Spleen (tissue), 11 donors: ENCODE measurements around the gene EXOC6B. TPM values are rescaled to one million over a fixed set of nuclear protein-coding genes. Genes with fewer than 3 reads are reported as not detected.

Source experiments
- DNase-seq: peaks from one replicate; pipeline ENCODE4 v3.0.0-alpha.2; 2020
- H3K27ac ChIP-seq, 8 donors: fragments of 200-600 bp; sonication (generic) in 7 of 8; 1 replicate in 4 of 8; 2 replicates in 4 of 8; pipeline versions ENCODE4 v1.5.0 to v1.8.0; 2016 to 2021; ENCODE audit warnings: inconsistent platforms in 4 of 8, mild to moderate bottlenecking in 4 of 8, moderate library complexity in 1 of 8
- H3K27me3 ChIP-seq, 7 donors: fragments of 200-600 bp; sonication (generic) in 6 of 7; replicated peaks in 1 of 7; 1 replicate in 4 of 7; 2 replicates in 3 of 7; pipeline versions ENCODE4 v1.5.0 to v1.8.0; 2016 to 2021; ENCODE audit warnings: inconsistent platforms in 3 of 7, mild to moderate bottlenecking in 1 of 7
- H3K36me3 ChIP-seq, 6 donors: fragments of 200-600 bp; sonication (generic) in 5 of 6; 1 replicate in 4 of 6; 2 replicates in 2 of 6; pipeline versions ENCODE4 v1.5.0 to v1.8.0; 2016 to 2021; ENCODE audit warnings: inconsistent platforms in 2 of 6
- H3K4me1 ChIP-seq, 6 donors: fragments of 200-600 bp; sonication (generic) in 5 of 6; 1 replicate in 3 of 6; 2 replicates in 3 of 6; pipeline versions ENCODE4 v1.5.0 to v1.8.0; 2016 to 2021; ENCODE audit warnings: inconsistent platforms in 3 of 6
- H3K4me3 ChIP-seq, 8 donors: fragments of 200-600 bp; sonication (generic) in 7 of 8; 1 replicate in 4 of 8; 2 replicates in 4 of 8; pipeline versions ENCODE4 v1.5.0 to v1.8.0; 2016 to 2021; ENCODE audit warnings: inconsistent platforms in 4 of 8, mild to moderate bottlenecking in 4 of 8, moderate library complexity in 2 of 8
- H3K9me3 ChIP-seq, 8 donors: fragments of 200-600 bp; sonication (generic) in 7 of 8; 1 replicate in 4 of 8; 2 replicates in 4 of 8; pipeline versions ENCODE4 v1.5.0 to v1.8.0; 2016 to 2021; ENCODE audit warnings: inconsistent platforms in 4 of 8
- POLR2A ChIP-seq, 3 donors: fragments of 450-650 bp; IDR thresholded peaks; one replicate each; pipeline ENCODE4 v1.5.1; 2017; ENCODE audit warnings: antibody characterized with exemption in 3 of 3, mild to moderate bottlenecking in 1 of 3
- POLR2AphosphoS5 ChIP-seq, 3 donors: sonication (generic); formaldehyde crosslinking; IDR thresholded peaks; one replicate each; pipeline ENCODE4 v1.5.1; 2017; ENCODE audit warnings: antibody characterized with exemption in 3 of 3
- WGBS, 5 donors: extraction: QIAGEN DNeasy Blood & Tissue Kit in 3 of 5; methylation state at CpG; one replicate each; pipeline versions ENCODE4 v1.1.5 to v1.1.7; 2013 to 2018; 5-methylcytosine and 5-hydroxymethylcytosine counted together
- intact Hi-C: fragments of 100-400 bp; cut with DNase I; formaldehyde crosslinking; loops from one replicate; pipeline ENCODE4 v1.15.0; 2023; ENCODE audit warnings: low total_unique reads
- polyA plus RNA-seq, 3 donors: library from polyadenylated mRNA; stranded (reverse); fragments of 200-250 nt; gene quantifications; one replicate each; pipeline ENCODE4 v1.2.1, GENCODE V29; 2013
- total RNA-seq, 7 donors: library from RNA; depleted of rRNA in 3 of 7; stranded (reverse); fragments of >200 nt in 3 of 7; fragmentation: NEBNext Ultra II Directional in 4 of 7; extraction: Animal tissue kit (Norgen Biotek cat#: 25700) in 4 of 7; gene quantifications; one replicate each; pipeline versions ENCODE4 v1.1.0 to v1.2.1, GENCODE V29; 2016 to 2021
- TF ChIP-seq, protein P1 (sequence below), 11 experiments: fragments of 200-600 bp in 7 of 11; fragments of 450-650 bp in 4 of 11; sonication (generic) in 4 of 11; IDR thresholded peaks in 8 of 11; conservative IDR thresholded peaks in 3 of 11; 1 replicate in 7 of 11; 2 replicates in 4 of 11; pipeline versions ENCODE4 v1.4.0 to v1.8.0; 2016 to 2021; ENCODE audit warnings: antibody characterized with exemption in 11 of 11, inconsistent platforms in 4 of 11, mild to moderate bottlenecking in 1 of 11
- donor health status: healthy with polysubstance abuse.
- donor health status: DM: no; HTN: no; CAD: no; lungs with moderate emphysema.
- donor health status: DM: no; HTN: no; CAD: no.
- donor health status: Bipolar disorder and iron deficiency.
- donor health status: healthy.
- donor health status: DM: no; HTN: no; CAD: no.
- donor health status: DM: yes; HTN: yes; CAD: no.

The EXOC6B gene
- total and polyA plus RNA-seq, 10 donors, result 1.0 to 27.9 (median 18.0) TPM

DNA sequence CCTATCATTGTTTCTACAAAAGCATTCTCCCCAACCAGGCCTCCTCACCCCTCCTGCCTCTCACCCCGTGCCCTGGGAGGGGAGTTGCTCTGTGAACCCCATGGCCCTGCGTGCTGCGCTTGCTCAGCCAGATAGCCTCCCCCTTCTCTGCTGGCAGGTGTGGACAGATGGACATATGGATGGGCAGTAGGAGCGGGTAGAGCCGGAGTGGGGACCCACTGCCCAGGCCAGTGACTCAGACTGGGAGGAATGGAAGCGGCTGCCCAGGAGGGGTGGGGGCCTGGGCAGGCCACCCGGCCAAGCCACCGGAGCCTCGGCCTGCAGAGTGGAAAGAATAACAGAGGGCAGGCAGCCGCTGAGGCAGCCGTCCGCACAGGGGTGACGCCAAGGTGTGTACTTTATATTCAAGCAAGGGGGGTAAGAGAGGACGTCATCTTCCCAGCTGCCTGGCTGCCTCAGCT is 686.9 kb downstream of the EXOC6B start:
- no peak overlapping the region for H3K27ac ChIP-seq
- peak; percentile 74 for DNase-seq
- H3K9me3 ChIP-seq, result no peaks in the 10 kb centered on the region
- H3K4me3 ChIP-seq, result no peak overlapping the region
- H3K27me3 ChIP-seq, result peaks cover 0 to 47% (median 17%) of the 10 kb centered on the region in 7 donors
- intact Hi-C loops, result no loop called here
- H3K4me1 ChIP-seq, result peaks cover 3 to 51% (median 32%) of the 10 kb centered on the region in 6 donors
- WGBS, 5 donors, result 84 to 89% (median 88%) methylated on average over 11 to 14 of the region's 14 CpGs
- TF ChIP-seq, protein P1, sequence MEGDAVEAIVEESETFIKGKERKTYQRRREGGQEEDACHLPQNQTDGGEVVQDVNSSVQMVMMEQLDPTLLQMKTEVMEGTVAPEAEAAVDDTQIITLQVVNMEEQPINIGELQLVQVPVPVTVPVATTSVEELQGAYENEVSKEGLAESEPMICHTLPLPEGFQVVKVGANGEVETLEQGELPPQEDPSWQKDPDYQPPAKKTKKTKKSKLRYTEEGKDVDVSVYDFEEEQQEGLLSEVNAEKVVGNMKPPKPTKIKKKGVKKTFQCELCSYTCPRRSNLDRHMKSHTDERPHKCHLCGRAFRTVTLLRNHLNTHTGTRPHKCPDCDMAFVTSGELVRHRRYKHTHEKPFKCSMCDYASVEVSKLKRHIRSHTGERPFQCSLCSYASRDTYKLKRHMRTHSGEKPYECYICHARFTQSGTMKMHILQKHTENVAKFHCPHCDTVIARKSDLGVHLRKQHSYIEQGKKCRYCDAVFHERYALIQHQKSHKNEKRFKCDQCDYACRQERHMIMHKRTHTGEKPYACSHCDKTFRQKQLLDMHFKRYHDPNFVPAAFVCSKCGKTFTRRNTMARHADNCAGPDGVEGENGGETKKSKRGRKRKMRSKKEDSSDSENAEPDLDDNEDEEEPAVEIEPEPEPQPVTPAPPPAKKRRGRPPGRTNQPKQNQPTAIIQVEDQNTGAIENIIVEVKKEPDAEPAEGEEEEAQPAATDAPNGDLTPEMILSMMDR (IDR thresholded peaks at IDR 0.05 in 8 of 11, conservative IDR thresholded peaks at IDR 0.05 in 3 of 11), result no peak
- TF ChIP-seq POLR2AphosphoS5 (IDR thresholded peaks at IDR 0.05) (no peak), POLR2A (IDR thresholded peaks at IDR 0.05) (no peak)
- H3K36me3 ChIP-seq, result no peaks in the 10 kb centered on the region

DNA sequence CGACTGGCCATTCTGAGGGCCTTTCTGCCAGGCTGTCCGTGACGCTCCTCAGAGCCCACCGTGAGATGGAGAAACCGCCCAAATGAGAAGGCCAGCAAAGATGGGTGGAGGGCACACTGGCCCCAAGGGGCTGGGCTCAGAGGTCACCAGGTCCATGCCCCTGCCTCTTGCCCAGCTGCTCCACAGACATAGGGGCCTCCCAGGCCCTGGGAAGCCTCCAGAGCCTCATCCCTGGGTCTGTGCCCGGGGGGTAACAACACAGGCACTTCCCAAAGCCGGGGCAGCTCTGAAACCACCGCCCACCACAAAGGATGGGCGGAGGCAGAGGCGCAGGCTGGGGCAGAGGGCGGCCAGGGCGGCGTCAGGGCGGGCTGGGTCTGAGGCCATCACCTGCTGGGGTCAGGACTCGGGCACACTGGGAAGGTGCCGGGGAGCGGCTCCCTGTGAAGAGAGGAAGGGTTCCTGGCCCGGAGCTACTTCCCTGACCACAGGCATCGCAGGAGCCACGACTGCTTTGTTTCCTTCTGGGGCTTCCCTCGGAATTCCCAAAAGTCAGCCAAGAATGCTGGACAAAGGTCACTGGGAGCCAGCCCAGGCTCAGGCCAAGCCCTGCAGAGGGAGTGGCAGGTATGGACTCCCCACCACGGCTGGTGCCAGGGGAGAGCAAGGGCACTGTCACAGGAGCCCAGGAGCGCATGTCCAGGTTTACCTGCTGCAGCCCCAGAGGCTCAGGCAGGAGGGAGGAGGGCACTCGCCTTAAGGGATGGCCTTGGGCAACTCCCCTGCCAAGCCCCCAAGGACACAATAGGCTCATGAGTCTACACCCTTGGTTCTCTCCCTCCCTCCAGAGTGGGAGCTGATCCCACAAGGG is 687.6 kb downstream of the EXOC6B start:
- no peak overlapping the region for H3K4me3 ChIP-seq
- no peak overlapping the region for H3K27ac ChIP-seq
- no peaks in the 10 kb centered on the region for H3K9me3 ChIP-seq
- peaks cover 0 to 44% (median 25%) of the 10 kb centered on the region in 6 donors for H3K4me1 ChIP-seq
- WGBS, 5 donors, result 72 to 81% (median 74%) methylated on average over 13 to 24 of the region's 24 CpGs
- intact Hi-C loops, result no loop called here
- H3K27me3 ChIP-seq, result peaks cover 0 to 40% (median 10%) of the 10 kb centered on the region in 7 donors
- no peaks in the 10 kb centered on the region for H3K36me3 ChIP-seq
- peak; percentile 75 for DNase-seq
- TF ChIP-seq, protein P1 (IDR thresholded peaks at IDR 0.05 in 8 of 11, conservative IDR thresholded peaks at IDR 0.05 in 3 of 11), result no peak
- TF ChIP-seq POLR2A (IDR thresholded peaks at IDR 0.05), result no peak
- TF ChIP-seq POLR2AphosphoS5 (IDR thresholded peaks at IDR 0.05), result no peak

DNA sequence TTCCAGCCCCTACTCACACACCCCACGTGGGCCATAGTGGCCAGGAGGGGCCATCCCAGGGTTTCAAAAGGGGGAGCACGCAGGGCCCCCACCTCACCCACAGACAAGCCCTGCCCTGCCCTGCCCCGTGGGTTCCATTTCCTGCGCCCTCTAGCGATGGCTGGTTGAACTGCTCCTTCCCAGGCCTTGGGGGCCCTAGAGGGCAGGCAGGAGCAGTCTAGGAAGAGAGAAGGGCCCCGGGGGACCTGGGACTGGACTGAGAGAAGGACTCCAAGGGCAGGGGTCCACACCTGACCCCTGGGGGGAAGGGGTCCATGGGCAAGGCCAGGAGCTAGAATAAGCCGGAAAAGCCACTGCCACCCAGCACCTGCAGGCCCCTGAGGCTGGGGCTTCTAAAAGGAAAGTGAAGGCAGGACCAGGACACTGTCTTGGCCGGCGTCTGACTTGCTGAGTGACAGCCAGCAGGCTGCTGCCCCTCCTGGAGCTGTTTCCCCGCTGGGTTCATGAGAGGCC is 688.3 kb downstream of the EXOC6B start:
- 15 to 29% (median 22%) methylated on average over 7 to 10 of the region's 10 CpGs for WGBS, 5 donors
- Histone ChIP-seq H3K27me3 (peaks cover 0 to 33% (median 3%) of the 10 kb centered on the region in 7 donors), H3K9me3 (no peaks in the 10 kb centered on the region), H3K27ac (no peak overlapping the region), H3K36me3 (no peaks in the 10 kb centered on the region), H3K4me3 (peak overlapping the region in 1 of 8 donors; percentile 21), H3K4me1 (peaks cover 0 to 37% (median 19%) of the 10 kb centered on the region in 6 donors)
- intact Hi-C loops, result no loop called here
- DNase-seq, result peak; percentile 90
- TF ChIP-seq, protein P1 (IDR thresholded peaks at IDR 0.05 in 8 of 11, conservative IDR thresholded peaks at IDR 0.05 in 3 of 11), result peak in 10 of 11 experiments; percentile 52 to 93 (median 88)
- no peak for TF ChIP-seq POLR2A (IDR thresholded peaks at IDR 0.05)
- no peak for TF ChIP-seq POLR2AphosphoS5 (IDR thresholded peaks at IDR 0.05)
